HG03097 (cell line): Measurements from ENCODE around the gene SNX22.
A peak's percentile ranks its signal among the peaks of the same experiment; 100 is the strongest.

ENCODE experiments used
- ATAC-seq: cut with Tn5 transposase; IDR thresholded peaks from one replicate; pipeline ENCODE4 v1.9.1; 2021; ENCODE audit not compliant: unreplicated experiment, low FRiP score

SNX22 gene

DNA sequence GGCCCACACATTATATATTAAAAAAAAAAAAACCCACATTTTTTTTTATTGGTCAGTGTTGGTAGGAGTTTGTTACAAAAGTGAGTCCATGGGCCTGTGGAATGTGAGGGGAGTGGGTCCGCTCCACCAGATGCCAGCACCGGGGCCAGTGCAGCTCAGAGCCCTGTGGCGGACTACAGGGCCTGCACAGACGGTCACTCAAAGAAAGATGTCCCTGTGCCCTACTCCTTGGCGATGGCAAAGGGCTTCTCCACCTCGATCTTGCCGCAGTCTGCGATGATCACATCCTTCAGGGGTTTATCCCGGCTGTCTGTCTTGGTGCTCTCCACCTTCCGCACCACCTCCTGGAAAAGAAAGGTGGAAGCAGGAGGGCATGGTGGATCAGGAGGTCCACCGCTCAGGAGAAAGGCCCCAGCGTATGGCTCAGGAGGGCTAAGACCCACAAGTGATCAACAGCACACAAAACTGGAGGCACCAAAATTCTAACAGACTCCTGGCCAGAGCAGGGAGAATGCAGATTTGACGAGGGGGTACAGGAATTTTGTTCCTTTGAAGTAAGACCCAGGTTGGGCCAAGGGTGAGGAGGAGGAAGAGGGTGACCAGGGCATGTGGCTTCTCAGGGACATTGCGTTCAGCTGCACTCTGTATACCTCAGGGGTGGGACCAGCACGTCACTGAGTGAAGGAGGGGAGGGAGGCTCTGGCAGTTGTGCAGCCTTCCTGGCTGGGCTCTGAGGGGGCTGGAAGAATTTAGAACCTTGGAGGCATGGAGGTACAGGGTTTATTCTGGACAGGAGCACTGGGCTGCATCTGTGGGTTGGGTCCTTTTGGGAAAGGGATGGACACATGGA is 4.5 kb downstream of the SNX22 start:
- no peak for ATAC-seq

DNA sequence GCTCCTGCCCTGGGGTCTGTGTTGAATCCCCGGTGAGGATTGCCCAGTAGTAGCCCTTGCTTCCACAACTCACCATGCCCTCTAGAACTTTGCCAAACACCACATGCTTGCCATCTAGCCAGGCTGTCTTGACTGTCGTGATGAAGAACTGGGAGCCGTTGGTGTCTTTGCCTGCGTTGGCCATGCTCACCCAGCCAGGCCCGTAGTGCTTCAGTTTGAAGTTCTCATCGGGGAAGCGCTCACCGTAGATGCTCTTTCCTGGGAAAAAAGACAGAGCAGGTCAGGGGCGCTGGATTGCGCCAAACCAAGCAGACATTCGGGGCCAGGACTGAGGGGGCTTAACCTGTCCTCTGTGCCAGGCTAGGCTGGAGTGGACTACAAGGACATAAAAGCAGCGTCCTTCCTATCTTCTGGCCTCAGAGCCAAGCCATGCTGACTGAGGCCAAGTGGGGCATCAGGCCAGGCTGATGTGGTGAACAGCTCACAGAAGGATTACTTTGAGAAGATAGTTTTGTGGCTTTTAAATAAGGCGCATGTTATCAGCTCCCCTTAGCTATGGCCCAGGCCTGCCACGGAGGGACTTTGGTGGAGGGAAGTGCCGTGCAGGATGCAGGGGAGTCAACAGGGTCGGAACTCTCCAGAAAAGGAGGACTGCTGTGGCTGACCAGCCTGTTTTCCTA is 5.3 kb downstream of the SNX22 start:
- ATAC-seq = no peak

DNA sequence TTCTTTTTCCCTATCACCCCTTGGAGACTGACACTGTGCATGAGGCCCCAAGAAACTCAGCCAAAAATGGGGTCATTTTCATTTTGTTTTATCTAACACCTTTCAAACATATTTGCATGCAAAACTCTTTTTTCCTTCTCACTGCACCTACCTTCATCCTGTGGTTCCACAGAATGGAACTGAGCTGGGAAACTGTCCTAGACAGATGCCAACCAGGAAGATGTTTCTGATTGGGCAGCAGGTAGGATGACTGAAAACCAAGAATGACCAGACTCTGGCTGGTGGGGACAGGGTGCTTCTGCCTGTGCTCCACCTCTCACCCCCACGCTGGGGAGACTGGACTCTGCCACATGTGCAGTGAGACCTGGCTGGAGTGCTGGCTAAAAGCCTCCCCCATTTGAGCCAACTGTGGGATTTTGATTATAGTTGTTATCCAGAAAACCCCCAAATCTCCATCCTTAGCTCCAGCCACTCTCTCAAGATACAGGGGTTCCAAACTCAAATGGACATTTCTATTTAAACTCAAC is 6.1 kb downstream of the SNX22 start:
- no peak for ATAC-seq

DNA sequence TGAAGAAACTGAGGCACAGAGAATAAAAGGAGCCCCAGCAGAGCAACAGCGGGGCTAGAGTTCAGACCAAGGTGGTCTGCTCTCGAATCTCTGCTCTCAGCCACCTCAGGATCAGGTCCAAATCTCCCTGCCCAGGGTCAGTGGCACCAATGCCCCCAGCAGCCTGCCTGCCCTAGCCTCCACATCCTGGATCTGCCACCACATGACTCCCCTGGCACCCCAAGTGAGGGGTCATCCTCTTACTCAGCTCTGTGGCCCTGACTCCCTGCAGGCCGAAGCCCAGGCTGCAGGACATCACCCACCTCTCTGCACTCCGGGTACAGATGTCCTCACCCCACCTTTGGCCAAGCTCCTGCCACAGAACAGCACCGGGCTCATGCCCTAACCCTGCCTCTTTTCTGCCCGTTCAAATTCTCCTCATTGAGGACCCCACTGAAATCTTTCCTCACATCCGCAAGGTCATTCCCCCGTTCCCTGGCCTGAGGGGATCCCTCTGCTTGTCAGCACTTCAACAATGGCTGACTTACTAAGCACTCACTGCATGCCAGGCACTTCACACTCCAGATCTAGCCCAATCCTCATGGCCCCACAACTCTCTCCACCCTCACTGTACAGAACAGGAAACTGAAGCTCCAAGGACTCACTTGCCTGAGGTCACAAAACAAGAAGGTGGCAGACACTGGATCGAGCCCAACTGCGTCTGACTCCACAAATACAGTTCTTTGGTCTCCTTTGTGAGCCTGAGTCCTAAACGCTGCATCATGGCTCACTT is 7.0 kb downstream of the SNX22 start:
- no peak for ATAC-seq

DNA sequence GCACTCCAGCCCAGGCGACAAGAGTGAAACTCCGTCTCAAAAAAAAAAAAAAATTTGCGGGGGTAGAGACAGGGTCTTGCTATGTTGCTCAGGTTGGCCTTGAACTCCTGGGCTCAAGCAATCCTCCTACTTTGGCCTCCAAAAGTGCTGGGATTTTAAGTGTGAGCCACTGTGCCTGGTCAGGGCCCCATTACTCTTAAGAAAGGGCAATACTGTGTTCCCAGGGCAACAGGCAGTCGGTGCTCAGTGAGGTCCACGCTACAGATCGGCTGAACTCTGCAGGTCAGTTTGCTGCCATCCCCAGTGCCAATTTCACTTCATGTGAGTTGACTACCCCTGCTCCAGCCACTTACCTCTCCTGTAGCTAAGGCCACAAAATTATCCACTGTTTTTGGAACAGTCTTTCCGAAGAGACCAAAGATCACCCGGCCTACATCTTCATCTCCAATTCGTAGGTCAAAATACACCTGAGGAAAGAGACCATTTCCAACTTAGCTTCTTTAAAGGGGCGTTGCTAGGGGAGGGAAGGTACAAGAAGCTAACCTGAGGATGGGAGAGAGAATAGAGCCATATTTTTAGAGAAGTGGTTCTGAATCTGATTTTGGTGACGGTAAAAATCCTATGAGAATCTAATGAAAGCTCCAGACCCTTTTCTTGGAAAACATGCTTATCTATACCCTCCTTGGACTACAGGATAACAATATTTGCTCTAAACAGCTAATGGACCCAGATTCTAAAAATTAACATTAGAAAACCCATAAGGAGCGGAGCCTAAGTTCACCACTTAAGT is 10.4 kb downstream of the SNX22 start:
- ATAC-seq = no peak

DNA sequence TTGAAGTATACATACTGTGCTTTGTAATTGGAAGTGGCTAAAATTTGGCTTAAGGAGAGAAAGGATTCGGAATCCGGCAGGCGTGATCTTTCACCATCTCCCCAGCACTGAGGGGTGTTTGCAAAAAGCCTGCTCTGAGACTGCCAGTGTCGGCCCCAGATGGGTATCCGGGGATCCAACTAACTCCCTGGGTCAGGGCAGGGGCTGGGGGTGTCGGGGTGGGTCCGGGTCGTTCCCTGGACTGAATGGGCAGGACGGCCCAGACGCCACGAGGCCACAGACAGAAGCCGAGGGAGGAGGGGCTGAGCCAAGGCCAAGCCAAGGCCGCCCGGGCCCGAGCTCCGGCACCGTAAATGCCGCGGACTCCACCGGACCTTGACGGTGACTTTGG is 10.9 kb downstream of the SNX22 start:
- no peak for ATAC-seq

DNA sequence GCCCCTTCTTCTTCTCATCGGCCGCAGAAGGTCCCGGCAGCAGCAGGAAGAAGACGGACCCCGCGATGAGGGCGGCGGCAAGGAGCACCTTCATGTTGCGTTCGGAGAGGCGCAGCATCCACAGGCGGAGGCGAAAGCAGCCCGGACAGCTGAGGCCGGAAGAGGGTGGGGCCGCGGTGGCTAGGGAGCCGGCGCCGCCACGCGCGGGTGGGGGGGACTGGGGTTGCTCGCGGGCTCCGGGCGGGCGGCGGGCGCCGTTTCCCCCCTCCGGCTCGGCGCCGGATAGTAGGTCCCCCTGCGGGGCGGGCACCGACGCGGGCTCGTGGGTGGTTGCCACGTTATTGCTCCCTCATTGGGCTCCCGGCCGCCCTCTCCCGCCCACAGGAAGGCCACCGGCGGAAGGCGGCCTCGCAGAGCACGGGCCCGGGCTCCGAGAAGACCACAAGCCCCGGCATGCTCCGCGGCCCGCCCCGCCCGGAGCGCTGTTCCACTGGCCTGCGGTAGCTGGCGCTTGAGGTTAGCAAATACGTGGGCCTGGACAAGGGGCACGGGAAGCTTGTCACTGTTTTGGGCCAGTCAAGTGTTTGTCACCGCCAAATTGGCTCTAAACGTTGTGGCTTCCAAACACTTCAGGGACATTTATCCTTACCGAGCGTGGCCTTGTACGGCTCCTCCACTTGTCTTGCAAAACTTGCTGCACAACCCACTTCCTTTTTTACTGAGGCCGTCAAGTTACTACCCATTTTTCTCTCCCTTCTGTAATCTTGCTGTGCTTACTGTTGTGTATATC is 11.5 kb downstream of the SNX22 start, which contains the start of gene PPIB:
TSS of gene PPIB (minus strand) at position 154 of the 790 bp plus-strand sequence. CDS start at position 118, 36 bp downstream.
- peak; percentile 88 for ATAC-seq

DNA sequence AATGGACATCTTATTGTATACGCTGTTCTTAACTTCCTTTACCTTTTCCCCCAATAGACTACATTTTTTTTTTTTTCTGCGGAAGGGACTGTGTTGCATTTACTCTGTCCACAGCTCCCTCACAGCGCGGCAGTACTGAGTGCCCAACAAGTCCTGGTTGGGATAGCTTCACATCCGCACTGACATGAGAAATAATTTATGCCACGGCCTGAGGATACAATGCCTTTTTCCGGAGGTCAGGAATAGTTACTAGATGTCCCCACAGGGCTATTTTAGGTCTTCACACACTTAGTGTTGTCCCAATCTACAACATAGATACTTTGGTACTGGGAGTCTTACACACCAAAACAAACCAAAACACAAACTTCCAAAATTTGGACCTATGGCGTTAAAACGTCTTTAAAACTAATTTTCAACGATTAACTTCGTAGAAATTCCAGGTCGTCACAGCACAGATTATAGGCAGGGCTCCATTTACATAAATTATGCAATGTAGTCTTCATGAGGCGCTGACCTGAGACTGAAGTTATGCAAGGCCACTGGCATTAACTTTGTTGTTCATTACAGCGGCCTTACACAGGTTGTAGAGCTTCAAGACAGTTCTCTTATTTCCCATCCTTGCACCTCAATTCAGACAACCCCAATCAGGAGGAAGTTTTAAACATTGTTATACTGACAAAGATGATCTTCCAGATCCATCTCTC is 12.3 kb downstream of the SNX22 start:
- ATAC-seq = peak; percentile 1

DNA sequence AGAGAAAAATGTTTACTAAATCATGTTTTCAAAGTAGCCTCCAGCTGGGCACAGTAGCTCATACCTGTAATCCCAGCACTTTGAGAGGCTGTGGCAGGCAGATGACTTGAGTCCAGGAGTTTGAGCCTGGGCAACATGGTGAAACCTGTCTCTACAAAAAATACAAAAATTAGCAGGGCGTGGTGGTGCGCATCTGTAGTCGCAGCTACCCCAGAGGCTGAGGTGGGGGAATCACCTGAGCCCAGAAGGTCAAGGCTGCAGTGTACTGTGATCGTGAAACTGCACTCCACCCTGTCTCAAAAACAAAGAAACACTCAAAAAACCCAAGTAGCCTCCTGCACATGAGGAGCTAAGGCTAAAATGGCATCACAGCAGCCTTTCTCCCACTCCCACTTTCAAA is 12.9 kb downstream of the SNX22 start:
- no peak for ATAC-seq

DNA sequence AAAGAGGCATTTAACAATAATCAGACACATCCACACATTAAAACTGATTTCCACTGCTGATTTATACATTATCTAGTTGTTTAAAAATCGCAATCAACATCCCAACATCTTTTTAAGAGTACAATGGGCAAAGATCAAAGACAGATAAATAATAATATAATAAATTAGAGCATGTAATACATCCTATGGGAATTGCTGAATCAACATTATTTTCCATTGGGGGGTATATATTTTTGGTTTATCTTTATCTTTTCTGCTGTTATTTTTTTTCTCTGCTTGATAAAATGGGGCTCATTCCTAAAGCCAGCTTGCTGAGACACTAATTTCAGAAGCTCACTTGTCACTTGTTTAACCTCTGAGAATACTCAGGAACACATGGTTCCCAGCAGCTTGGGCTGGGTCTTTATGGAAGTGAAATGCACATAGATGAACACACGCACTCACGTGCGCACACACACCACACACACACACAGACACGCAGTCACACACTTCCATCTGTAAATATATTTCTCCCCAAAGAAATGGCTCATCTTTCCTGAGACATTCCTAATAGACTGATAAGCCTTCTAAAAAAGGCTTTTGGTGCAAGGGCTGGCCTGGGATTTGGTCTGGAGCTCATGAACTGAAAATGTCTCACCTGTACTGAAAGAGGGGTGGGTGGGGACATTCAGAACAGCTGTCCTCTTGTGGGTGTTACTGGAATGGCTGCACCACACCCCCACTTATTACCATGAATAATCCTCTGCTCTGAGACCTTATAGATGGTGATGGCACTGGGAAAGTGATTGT is 14.8 kb downstream of the SNX22 start:
- no peak for ATAC-seq

DNA sequence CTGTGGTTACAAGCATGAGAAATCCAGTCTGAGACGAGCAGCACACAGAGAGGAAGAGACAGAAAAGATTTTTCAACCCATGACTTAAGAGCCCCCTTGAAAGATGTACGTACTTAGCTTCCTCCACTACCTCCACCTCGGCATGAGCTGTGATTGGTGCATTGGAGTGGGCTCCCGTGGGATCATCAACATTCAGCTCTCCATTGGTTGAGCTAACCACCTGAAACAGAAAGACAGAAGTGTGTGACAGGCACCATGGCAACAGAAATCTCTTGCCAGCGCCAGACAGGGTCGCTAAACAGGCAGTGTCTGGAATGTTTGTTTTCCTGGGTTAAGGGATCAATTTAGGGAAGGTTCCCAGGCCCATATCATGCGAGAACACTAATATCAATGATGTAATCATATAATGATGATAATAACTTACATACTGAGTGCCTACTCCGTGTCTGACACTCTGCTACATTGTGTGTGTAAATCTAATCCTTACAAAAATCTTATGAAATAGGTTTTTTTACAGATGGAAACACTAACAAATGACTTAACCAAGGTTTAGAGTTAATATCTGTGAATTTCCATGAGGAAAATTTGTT is 28.8 kb downstream of the SNX22 start:
- ATAC-seq = no peak

DNA sequence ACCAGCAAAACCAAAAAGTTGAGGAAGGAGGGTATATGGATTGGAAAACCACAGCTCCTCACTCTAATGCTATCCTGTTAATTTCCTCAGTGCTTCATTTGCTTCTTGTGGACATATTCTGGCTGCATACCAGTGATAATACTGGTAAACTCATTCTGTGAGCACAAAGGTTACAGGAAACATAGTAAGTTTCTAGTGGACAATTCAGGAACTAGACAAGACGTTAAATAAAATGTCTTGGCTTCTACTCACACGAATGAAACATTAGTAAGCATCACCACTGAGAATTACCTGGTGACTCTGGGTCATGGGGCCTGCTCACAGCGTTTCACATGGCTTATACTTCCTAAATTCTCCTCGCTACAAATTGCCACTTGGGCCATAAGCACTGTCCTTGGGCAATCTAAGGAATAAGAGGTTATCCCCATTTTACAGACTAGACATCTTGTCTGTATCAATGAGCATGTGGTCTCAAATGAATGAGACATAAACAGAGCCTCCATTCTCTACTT is 31.4 kb downstream of the SNX22 start:
- no peak for ATAC-seq

DNA sequence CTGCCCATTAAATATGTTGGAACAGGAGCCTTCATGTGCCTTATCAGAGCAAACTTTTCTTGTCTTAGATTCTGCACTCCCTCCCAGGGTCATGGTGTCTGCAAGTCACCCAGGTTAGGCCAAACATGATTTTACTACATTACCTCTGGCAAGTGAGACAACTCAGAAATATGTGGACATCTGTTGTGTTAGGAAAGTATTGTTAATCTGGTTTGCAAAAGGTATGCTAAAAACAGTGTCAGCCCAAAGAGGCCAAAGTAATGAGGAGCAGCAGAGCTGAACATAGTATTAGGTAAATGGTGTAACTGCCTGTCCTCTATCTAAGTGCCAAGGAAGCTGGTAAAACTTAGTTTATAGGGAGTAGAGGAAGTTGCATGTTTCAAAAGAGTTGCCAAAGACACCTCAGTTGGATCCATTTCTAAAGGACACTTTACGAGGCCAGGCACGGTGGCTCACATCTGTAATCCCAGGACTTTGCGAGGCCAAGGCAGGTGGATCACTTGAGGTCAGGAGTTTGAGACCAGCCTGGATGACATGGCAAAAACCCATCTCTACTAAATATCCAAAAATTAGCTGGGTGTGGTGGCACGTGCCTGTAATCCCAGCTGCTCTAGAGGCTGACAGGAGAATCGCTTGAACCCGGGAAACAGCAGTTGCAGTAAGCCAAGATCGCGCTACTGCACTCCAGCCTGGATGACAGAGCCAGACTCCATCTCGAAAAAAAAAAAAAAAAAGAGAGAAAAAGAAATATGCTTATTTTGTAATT is 33.8 kb downstream of the SNX22 start:
- no peak for ATAC-seq

DNA sequence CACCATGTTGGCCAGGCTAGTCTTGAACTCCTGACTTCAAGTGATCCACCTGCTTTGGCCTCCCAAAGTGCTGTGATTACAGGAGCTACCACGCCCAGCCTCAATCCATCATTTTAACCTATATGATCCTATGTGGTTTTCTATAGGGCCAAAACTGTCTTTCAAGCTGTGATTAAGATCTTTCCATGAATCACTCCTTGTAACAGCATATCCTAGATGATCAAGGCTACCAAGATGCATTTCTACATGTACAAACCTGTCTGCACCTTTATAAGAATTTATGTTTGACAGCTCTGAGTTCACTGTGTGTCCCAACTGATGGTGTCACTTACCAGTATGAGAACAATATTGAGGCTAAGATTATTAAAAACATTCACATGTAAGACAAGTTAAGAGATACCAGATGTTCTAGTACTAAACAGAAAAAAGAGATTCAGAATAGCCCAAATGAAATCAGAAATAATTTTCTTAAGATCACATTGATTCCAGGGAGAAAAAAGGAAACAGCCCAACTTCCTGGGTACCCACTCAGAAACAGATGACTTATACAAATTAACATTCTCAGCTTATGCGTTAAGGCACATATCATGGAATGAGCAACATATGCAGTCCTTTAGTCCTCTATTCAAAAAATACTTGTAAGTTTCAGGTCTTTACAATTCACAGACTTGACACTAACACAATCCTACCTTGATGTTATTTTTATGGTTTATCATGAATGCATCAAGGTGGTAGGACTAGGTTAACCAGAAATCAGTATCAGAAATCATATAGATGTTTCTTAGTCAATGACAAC is 36.1 kb downstream of the SNX22 start:
- ATAC-seq = no peak

DNA sequence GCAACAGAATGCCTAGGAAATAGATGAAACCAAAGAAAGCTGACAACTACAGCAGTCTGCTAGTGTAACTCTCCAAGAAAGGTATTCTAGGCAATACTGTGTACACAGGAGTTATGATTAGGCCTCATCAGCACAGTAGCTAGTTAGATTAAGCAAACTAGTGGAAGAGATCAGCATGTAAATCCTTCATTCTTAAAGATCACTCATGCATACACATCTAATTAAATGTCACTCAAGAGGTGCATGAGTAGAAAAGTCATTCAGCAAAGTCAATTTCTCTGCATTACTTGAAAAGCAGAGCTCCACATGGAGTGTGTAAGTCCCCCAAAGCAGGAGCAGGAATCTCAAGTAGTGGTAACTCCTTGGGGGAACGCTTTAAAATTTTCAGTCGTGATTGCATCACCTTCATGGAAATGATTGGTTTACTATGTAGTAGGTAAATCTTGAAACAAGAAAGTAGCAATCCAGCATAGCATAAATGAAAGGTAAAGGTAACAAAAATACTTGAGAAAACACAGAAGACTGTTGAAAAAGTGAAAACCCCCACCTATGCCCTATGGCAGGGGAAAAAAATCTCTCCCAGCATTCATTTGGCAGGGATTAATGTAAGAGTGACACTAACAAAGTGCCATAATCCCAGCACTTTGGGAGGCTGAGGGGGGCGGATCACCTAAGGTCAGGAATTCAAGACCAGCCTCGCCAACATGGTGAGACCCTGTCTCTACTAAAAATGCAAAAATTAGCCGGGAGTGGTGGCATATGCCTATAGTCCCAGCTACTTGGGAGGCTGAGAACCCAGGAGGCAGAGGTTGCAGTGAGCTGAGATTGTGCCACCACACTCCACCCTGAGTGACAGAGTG is 40.7 kb downstream of the SNX22 start:
- no peak for ATAC-seq
